ENCODE data around the gene SUSD1. TPM values are rescaled to one million over a fixed set of nuclear protein-coding genes. Genes with fewer than 3 reads are reported as not detected.

Gene SUSD1
- total RNA-seq, 2 experiments from 2014 or later: 0.32 TPM; not detected in 1

DNA sequence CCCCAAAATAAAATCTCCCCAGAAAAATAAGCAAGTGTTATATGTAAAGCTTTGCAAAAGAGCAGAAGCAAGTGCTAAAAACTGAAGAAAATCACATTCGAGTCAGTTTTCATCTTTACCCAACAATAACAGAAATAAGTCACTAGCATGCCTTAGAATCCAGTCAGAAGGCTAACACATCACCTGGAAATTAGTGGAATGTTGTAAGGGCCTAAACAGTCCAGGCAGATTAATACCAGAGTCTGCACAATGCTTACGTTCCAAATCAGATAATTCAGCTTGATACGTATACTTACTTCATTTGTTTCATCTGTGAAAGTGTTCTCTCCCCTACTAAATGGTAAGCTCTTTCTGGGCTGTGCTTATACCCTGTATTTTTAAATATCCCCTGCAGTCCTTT lies 42.7 kb downstream of the SUSD1 start:
- H4K20me1 ChIP-seq (ENCODE audit: insufficient read depth, low read length): no peaks in the 10 kb centered on the region
- intact Hi-C loops (cut with micrococcal nuclease; ENCODE audit: unreplicated experiment): no loop called here
- H3K4me1 ChIP-seq (ENCODE audit: insufficient read depth, low read length, poor library complexity, severe bottlenecking): no peaks in the 10 kb centered on the region
- no peaks in the 10 kb centered on the region for H3K9me3 ChIP-seq (ENCODE audit: low read length)
- BruUV-seq (replicated peaks): no TSS peak
- H3K27ac ChIP-seq (ENCODE audit: low read depth, low read length, poor library complexity, severe bottlenecking): no peak overlapping the region
- no peaks in the 10 kb centered on the region for H3K79me2 ChIP-seq (ENCODE audit: insufficient read depth, low read depth, low read length)
- CTCF ChIA-PET (ENCODE audit: unreplicated experiment): no interaction called here
- no peak overlapping the region for H3K4me2 ChIP-seq (ENCODE audit: low read length)
- TF ChIP-seq EZH2phosphoT487 (IDR thresholded peaks at IDR 0.05; ENCODE audit: borderline replicate concordance, low read depth, low read length): no peak
- TF ChIP-seq CTCF (conservative IDR thresholded peaks at IDR 0.05; ENCODE audit: low read length): no peak
- H3K4me3 ChIP-seq (ENCODE audit: low read depth, low read length, poor library complexity, severe bottlenecking): no peak overlapping the region
- POLR2A ChIA-PET: no interaction called here
- H3K36me3 ChIP-seq (ENCODE audit: insufficient read depth, low read length): no peaks in the 10 kb centered on the region
- no peak overlapping the region for H2AFZ ChIP-seq (ENCODE audit: low read length)
- H3K9me2 ChIP-seq (ENCODE audit: insufficient read depth, low read length): no peaks in the 10 kb centered on the region
- no peak for DNase-seq (ENCODE audit: low spot score)

- POLR2A ChIA-PET: interaction anchor here (0.5 to 1.1 kb wide), 2 partner anchors 17 to 83 kb away, joined by 3 to 4 read pairs; no protein-coding TSS in a partner anchor
- H3K36me3 ChIP-seq (ENCODE audit: insufficient read depth, low read length): no peaks in the 10 kb centered on the region
- CTCF ChIA-PET (ENCODE audit: unreplicated experiment): no interaction called here
Measured at GRCh38 chr9:112130997-112131396, 44.1 kb downstream of the SUSD1 start.

More at GRCh38 chr9:112130997-112131396, 44.1 kb downstream of the SUSD1 start:
- Histone ChIP-seq H3K4me2 (ENCODE audit: low read length) (no peak overlapping the region), H4K20me1 (ENCODE audit: insufficient read depth, low read length) (no peaks in the 10 kb centered on the region), H3K9me3 (ENCODE audit: low read length) (no peaks in the 10 kb centered on the region), H3K27ac (ENCODE audit: low read depth, low read length, poor library complexity, severe bottlenecking) (no peak overlapping the region), H3K4me1 (ENCODE audit: insufficient read depth, low read length, poor library complexity, severe bottlenecking) (no peaks in the 10 kb centered on the region), H3K9me2 (ENCODE audit: insufficient read depth, low read length) (no peaks in the 10 kb centered on the region), H3K4me3 (ENCODE audit: low read depth, low read length, poor library complexity, severe bottlenecking) (no peak overlapping the region), H3K79me2 (ENCODE audit: insufficient read depth, low read depth, low read length) (no peaks in the 10 kb centered on the region), H2AFZ (ENCODE audit: low read length) (no peak overlapping the region)
- no TSS peak for BruUV-seq (replicated peaks)
- TF ChIP-seq CTCF (conservative IDR thresholded peaks at IDR 0.05; ENCODE audit: low read length) (no peak), EZH2phosphoT487 (IDR thresholded peaks at IDR 0.05; ENCODE audit: borderline replicate concordance, low read depth, low read length) (no peak)
- no peak for DNase-seq (ENCODE audit: low spot score)
- intact Hi-C loops (cut with micrococcal nuclease; ENCODE audit: unreplicated experiment): no loop called here
